ENCODE measurements around the gene ARSB. TPM values are rescaled to one million over a fixed set of nuclear protein-coding genes. Genes with fewer than 3 reads are reported as not detected.

The ARSB gene
- total RNA-seq, 1 donor from 2014 or later: 21.6 TPM

DNA sequence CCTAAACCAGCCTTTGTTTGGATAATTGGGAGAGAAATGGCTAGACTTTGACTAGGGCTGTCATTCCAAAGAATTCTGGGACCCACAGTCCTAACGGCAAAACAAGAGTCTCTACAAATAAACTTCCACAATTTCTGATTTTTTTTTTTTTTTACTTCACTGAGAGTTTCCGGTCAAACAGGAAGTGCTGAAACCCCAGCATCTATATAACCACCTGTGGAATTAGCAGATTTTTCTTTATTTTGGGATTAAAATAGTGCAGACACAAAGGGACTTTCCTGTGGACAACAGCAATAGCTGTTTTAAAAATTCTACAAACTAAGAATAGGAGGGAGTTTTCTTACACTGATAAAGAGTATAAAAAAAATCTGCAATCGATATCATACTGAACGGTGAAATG lies 157.4 kb downstream of the ARSB start:
- intact Hi-C loops (cut with DNase I): no loop called here
- Histone ChIP-seq H3K27me3 (ENCODE audit: low read depth) (no peaks in the 10 kb centered on the region), H3K27ac (no peak overlapping the region), H3K9me3 (no peaks in the 10 kb centered on the region), H3K4me3 (no peak overlapping the region), H3K36me3 (no peaks in the 10 kb centered on the region), H3K4me1 (peaks cover 6% of the 10 kb centered on the region)
- TF ChIP-seq, protein P1, sequence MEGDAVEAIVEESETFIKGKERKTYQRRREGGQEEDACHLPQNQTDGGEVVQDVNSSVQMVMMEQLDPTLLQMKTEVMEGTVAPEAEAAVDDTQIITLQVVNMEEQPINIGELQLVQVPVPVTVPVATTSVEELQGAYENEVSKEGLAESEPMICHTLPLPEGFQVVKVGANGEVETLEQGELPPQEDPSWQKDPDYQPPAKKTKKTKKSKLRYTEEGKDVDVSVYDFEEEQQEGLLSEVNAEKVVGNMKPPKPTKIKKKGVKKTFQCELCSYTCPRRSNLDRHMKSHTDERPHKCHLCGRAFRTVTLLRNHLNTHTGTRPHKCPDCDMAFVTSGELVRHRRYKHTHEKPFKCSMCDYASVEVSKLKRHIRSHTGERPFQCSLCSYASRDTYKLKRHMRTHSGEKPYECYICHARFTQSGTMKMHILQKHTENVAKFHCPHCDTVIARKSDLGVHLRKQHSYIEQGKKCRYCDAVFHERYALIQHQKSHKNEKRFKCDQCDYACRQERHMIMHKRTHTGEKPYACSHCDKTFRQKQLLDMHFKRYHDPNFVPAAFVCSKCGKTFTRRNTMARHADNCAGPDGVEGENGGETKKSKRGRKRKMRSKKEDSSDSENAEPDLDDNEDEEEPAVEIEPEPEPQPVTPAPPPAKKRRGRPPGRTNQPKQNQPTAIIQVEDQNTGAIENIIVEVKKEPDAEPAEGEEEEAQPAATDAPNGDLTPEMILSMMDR (IDR thresholded peaks at IDR 0.05): no peak
- ATAC-seq: no peak
- DNase-seq: no peak

DNA sequence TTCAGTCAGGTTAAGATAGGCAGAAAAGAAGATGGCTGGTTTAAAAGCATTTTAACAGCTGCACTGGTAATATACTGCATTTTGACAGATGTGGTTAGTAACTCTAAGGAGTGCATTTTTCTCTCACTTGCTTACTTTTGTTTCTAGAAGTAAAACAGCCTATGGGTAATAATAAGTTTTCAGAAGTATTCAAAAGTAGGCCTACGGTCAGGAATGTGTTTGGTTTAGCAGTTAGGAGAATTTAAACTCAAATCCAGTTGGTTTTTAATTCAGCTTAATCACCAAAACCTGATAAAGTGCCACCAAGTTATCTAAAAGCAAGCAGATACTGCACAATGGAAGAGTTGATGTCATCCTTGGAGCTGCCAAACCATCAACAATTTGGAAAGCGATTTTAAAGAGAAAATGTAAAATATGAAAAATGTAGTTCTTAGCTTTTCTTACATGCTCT lies 160.3 kb downstream of the ARSB start:
- Histone ChIP-seq H3K4me3 (no peak overlapping the region), H3K36me3 (no peaks in the 10 kb centered on the region), H3K4me1 (no peaks in the 10 kb centered on the region), H3K9me3 (no peaks in the 10 kb centered on the region), H3K27me3 (ENCODE audit: low read depth) (no peaks in the 10 kb centered on the region), H3K27ac (no peak overlapping the region)
- no peak for ATAC-seq
- intact Hi-C loops (cut with DNase I): no loop called here
- TF ChIP-seq, protein P1 (IDR thresholded peaks at IDR 0.05): no peak
- DNase-seq: no peak

DNA sequence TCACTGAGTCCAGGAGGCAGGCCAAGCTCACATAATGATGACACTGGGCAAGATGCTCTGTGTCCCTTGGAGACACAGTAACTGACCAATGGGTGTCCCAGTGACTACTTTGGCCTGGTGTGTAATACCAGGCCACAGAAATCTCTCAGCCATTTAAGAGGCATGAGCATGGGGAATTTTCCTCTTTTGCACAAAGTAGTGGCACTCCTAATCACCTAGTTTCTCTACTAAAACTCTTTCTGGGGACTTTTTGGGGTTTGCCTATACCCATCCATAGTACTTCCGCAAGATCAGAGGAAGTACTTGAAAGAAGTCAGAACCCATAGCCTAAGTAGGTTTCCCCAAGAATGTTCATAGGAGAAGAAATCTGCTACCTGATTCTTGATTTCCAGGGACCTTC lies 161.9 kb downstream of the ARSB start:
- Histone ChIP-seq H3K4me3 (no peak overlapping the region), H3K4me1 (no peaks in the 10 kb centered on the region), H3K27ac (no peak overlapping the region), H3K27me3 (ENCODE audit: low read depth) (no peaks in the 10 kb centered on the region), H3K9me3 (no peaks in the 10 kb centered on the region), H3K36me3 (no peaks in the 10 kb centered on the region)
- ATAC-seq: no peak
- TF ChIP-seq, protein P1 (IDR thresholded peaks at IDR 0.05): no peak
- intact Hi-C loops (cut with DNase I): no loop called here
- no peak for DNase-seq

DNA sequence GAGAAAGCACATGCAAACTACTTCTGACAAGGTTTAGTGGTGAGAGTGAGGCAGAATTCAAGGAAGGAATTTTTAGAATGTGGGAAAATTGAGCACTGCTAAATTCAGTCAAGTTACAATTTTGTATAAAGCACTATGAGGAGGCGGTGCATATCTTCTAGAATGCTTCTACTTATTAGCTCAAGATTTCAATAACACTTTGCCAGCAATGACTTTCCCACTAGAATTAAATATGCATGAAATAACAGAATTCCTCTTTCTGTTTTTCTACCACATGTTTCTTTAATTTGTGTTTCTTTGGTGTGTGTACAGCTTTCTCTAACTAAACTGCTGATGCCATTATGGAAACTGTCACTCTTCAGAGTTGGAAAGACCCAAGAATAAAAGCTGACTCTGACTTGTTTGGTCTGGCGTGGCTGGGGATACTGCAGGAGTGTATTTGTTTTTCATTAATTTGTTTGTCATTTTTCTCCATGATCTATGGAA lies 163.5 kb downstream of the ARSB start:
- H3K9me3 ChIP-seq: no peaks in the 10 kb centered on the region
- intact Hi-C loops (cut with DNase I): no loop called here
- DNase-seq (no peak), ATAC-seq (no peak)
- no peak overlapping the region for H3K4me3 ChIP-seq
- no peaks in the 10 kb centered on the region for H3K4me1 ChIP-seq
- H3K27ac ChIP-seq: no peak overlapping the region
- TF ChIP-seq, protein P1 (IDR thresholded peaks at IDR 0.05): no peak
- no peaks in the 10 kb centered on the region for H3K27me3 ChIP-seq (ENCODE audit: low read depth)
- no peaks in the 10 kb centered on the region for H3K36me3 ChIP-seq

DNA sequence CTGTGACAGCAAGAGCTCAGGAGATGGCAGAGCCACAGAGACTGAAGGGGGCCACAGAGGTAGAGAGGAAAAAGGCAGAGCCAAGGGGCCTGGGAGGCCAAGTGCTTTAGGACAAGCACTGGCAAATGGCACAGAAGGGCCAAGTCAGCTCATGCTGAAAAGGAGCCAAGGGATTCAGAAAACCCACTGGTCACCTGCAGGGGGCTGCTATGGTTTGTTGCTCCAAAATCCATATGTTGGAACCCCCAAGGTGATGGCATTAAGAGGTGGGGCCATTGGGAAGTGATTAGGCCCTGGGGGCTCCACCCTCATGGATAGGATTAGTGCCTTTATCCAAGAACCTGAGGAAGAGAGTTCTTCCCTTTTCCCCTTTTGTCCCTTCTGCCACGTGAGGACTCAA lies 165.4 kb downstream of the ARSB start:
- intact Hi-C loops (cut with DNase I): no loop called here
- Histone ChIP-seq H3K4me3 (no peak overlapping the region), H3K9me3 (no peaks in the 10 kb centered on the region), H3K27me3 (ENCODE audit: low read depth) (no peaks in the 10 kb centered on the region), H3K36me3 (no peaks in the 10 kb centered on the region), H3K4me1 (no peaks in the 10 kb centered on the region), H3K27ac (no peak overlapping the region)
- no peak for DNase-seq
- ATAC-seq: no peak
- TF ChIP-seq, protein P1 (IDR thresholded peaks at IDR 0.05): no peak

DNA sequence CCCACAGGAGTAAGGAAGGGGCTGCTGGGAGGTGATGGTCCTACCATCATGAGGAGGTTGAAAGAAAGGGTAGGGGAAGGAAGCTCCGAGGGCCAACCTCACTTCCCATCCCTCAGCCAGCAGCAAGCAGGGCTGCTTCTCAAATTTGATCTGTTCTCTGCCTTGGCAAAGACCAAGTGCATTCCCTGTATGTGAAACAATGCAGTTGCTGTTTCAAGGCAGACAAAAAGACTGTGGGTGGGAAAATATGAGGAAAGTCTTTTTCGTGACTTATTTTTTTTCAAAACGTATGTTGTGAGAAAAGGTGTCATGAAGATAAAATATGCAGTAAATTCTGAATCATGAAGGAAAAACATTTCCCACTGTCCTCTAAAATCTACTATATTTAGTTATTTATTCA lies 165.9 kb downstream of the ARSB start:
- H3K9me3 ChIP-seq: no peaks in the 10 kb centered on the region
- no peaks in the 10 kb centered on the region for H3K36me3 ChIP-seq
- TF ChIP-seq, protein P1 (IDR thresholded peaks at IDR 0.05): no peak
- DNase-seq: no peak
- no peak overlapping the region for H3K27ac ChIP-seq
- intact Hi-C loops (cut with DNase I): no loop called here
- H3K4me3 ChIP-seq: no peak overlapping the region
- no peak for ATAC-seq
- no peaks in the 10 kb centered on the region for H3K4me1 ChIP-seq
- H3K27me3 ChIP-seq (ENCODE audit: low read depth): no peaks in the 10 kb centered on the region
